ENCODE data around the gene TNFRSF11A.

Gene TNFRSF11A

GRCh38 chr18:62420513-62421209 is 95.6 kb downstream of the TNFRSF11A start:
- peak; percentile 60 for DNase-seq

- peak; percentile 44 for DNase-seq
Measured at GRCh38 chr18:62425465-62426190, 100.5 kb downstream of the TNFRSF11A start.

- DNase-seq, result no peak
Measured at GRCh38 chr18:62426191-62426488, 101.0 kb downstream of the TNFRSF11A start.

GRCh38 chr18:62432176-62432575 is 107.1 kb downstream of the TNFRSF11A start:
- DNase-seq, result no peak

GRCh38 chr18:62434798-62435197 is 109.7 kb downstream of the TNFRSF11A start:
- DNase-seq, result no peak

GRCh38 chr18:62435435-62436031 is 110.4 kb downstream of the TNFRSF11A start:
- no peak for DNase-seq

GRCh38 chr18:62436636-62437234 is 111.6 kb downstream of the TNFRSF11A start:
- DNase-seq, result no peak

- no peak for DNase-seq
Measured at GRCh38 chr18:62437235-62438017, 112.3 kb downstream of the TNFRSF11A start.

- no peak for DNase-seq
Measured at GRCh38 chr18:62438018-62438329, 112.9 kb downstream of the TNFRSF11A start.

- DNase-seq, result no peak
Measured at GRCh38 chr18:62438402-62438801, 113.3 kb downstream of the TNFRSF11A start.

GRCh38 chr18:62438866-62439265 is 113.8 kb downstream of the TNFRSF11A start:
- DNase-seq, result no peak
